NCI-H1436 treated with DMSO at 0.1 percent for 48 hours (cell line): Measurements from ENCODE around the gene BANF2.

Experiments used
- DNase-seq: peaks from one replicate; lab custom pipeline; 2025; lab: John Stamatoyannopoulos, UW

Gene BANF2

DNA sequence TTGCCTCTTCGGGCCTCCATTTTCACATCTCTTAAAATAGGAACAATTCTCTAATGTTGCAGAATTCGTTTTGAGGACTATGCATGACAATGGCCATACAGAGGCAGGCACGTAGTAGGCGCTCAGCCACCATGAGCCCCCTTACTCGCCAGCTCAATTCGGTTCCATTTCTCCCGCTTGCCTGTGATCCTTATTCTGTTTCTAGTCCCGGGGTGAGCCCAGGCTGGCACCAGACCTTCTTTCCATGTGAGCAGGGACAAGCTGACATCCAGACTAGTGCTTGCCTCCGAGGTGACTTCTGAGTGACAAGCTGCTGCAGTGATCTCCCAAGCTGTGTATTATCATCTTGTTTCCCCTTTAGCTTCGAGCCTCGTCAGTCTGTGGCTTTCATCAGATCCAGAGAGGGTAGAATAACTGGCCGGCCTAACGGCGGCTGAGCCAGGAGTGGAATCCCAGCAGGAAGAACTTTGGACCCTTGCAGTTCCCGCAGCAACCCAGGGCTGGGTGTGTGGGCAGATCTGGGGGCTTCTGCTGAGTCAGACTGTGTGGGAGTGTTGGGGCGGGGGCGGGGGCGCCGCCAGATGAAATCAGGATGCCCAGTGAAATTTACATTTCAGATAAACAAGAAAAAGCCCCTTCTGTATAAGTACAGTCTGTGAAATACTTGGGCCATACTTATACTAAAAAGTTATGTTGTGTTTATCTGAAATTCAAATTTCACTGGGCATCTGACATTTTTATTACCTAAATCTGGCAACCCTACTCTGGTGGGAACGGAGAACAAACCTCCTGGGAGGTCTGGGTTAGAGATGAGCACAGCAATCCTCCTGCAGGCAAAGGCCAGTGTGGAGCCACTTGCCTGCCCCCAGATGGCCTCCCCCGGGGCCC lies 10.9 kb downstream of the BANF2 start:
- DNase-seq = no peak

GRCh38 chr20:17711267-17711627 lies 11.5 kb downstream of the BANF2 start:
- no peak for DNase-seq

DNA sequence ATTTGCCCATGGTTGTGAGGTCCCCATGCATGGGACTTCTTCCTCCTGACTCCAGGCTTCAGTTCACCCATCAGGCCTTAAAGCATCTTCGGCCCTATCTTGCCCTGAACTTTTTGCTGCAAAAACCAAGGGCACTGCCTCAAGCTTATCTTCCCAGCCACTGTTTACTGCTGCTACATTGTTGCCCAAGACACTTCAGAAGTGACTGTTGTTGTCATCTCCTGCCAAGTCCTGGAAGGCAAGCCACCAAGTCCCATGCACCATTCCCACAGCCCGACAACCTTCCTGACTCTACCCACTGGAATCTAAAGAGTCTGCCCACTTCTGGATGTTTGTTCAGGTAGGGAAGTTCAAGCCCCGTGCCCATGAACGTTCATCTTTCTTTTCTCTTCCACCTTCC lies 12.4 kb downstream of the BANF2 start:
- DNase-seq = no peak

GRCh38 chr20:17712708-17713107 lies 12.9 kb downstream of the BANF2 start:
- DNase-seq = no peak

GRCh38 chr20:17714597-17714996 lies 14.8 kb downstream of the BANF2 start:
- no peak for DNase-seq

GRCh38 chr20:17715075-17715474 lies 15.3 kb downstream of the BANF2 start:
- no peak for DNase-seq

- no peak for DNase-seq
Measured at GRCh38 chr20:17716331-17716730, 16.6 kb downstream of the BANF2 start.

DNA sequence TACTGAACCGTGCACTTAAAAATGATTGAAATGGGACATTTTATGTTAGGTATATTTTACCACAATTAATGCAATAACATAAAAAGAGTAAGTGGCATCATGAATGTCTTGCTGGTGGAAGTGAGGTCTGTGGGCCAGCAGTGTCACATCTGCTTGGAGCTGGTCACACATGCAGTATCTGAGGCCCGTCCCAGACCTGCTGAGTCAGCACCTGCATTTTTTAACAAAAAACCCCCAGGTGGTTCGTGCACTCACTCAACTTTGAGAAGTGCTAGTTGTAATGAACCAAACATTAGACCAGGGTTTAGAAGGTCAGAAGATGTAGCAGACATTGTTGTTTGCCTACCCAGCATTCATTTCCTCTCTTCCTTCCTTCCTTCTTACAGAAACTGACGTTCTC lies 21.0 kb downstream of the BANF2 start:
- no peak for DNase-seq

GRCh38 chr20:17721802-17722486 lies 22.2 kb downstream of the BANF2 start:
- DNase-seq = no peak

DNA sequence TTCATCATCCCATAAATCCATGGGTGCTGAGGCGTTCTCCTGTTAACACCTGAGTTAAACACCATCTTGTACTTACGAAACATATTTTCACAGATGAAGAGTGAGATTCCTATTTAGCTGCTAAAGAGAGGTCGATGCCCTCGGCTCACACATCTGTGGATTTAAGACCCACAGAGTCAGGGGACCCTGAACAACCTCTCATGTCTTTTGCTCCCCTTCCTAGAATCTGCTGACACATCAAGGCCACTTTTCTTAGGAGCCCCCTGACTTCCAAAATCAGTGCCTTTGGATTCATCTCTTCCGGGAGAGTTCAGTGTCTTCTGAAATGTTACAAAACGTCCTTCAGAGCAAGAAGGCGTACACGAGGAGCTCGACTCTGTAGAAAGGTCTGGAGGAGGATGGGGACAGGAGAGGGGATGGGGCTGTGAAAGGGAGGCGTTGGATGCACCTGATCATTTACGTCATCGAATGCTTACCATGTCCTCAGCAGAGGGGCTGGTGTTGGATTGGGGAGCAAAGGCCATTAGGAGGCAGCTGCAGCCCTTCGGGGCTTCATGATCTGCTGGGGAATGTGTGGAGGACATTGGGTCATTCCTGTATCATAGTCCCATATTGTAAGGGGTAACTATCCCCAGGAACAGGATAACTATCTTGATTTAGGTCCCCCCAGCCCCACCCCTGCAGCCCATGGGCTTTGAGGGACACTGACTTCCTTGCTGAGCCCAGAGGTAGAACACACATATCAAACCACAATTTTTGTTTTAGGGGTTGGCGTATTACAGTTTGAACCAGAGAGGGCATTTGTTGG lies 22.9 kb downstream of the BANF2 start:
- DNase-seq = no peak

DNA sequence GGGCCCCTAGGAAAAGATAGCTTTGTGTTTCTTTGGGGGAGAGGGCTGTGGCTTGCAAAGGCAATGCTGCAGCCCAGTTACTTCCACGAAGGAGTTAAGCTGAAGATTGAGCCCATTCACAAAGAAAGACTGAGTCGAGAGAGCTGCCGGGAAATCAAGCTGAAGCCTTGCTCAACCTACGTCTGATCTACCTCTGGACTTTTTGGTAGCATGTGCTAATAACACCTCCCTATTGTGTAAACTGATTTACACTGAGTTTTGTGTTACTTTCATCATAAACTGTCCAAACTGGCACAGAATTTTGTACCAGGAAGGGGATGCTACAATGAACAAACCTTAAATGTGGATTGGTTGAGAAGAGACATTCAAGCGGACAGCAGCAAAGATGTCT lies 23.5 kb downstream of the BANF2 start:
- no peak for DNase-seq

DNA sequence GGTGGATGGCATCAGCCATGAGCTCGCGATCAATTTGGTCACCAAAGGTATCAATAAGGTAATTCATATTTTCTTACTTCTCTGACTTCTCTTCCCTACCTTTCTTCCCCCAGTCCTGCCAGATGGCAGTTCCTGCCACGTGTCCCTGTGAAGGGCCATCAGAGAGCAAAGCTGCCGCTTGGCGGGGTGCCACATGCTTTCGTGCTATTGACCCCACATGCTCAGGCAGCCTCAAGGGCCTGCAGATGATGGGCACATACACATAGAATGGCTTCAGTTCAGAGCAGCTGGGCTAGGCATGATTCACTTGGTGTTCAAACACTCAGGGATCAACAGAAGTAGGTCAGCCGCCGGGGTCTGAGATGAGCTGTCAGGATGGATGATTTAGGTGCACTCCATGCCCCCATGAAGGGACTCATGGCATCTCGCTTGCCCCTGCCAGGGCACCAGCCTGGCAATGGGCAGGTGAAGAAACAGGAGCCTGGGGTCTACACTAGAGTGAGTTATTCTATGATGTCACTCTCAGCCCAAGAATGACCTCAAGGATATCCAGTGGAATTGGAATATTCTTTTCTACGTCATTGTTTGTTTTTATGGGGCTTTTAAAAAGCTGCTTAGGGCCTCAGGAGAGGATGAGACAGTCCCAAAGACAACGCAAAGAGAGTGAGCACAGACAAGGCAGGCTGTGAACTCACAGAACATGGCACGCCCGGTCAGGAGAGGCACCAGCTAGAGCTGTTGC lies 25.5 kb downstream of the BANF2 start:
- DNase-seq = no peak

- no peak for DNase-seq
Measured at GRCh38 chr20:17726902-17727301, 27.1 kb downstream of the BANF2 start.

- DNase-seq = no peak
Measured at GRCh38 chr20:17727351-17727750, 27.6 kb downstream of the BANF2 start.

- no peak for DNase-seq
Measured at GRCh38 chr20:17728074-17728473, 28.3 kb downstream of the BANF2 start.

DNA sequence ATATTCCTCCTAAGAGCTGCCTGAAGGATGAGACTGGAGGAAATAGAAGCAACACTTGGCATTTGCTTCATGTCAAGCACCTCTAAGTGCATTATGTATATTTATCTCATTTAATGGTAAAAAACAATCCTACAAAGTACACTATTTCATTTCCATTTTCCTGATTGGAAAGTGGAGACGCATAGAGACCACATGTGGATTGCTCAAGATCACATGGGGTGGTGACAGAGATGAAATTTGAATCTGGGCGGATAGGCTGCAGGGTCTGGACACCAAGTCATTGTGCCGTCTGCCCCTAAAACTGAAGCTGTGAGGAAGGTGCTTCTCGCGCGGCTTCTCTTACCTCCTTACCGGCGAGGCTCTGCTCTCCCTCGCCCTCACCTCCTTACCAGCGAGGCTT lies 30.3 kb downstream of the BANF2 start:
- no peak for DNase-seq

GRCh38 chr20:17731233-17731632 lies 31.5 kb downstream of the BANF2 start:
- DNase-seq = no peak

DNA sequence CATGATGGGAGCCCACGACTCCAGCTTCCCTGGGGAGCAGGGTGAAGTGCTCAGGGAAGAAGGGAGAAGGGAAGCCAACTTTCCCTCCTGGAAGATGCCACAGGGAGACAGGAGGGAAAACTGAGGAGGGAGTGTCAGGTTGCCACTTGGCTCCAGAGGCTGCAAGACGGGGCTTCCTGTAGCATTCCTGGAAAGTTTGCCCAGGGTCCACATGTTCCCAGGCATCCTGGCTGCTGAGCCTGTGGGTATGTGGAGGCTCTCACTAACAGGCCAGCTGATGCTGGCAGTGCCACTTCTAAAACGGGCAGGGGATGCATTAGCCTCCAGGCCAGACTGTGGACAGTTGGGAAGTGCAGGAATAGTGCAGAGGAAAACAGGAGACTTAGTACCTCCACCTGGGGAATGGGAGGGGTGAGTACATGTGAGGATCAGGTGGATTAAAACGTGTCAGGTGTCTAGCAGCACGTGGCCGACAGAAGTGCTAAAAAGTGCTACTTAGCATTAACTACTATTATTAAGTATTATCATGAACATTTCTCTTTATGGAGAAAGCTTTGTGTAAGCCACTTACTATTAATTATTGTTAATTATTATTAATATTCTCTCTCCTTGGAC lies 33.2 kb downstream of the BANF2 start:
- DNase-seq = no peak

DNA sequence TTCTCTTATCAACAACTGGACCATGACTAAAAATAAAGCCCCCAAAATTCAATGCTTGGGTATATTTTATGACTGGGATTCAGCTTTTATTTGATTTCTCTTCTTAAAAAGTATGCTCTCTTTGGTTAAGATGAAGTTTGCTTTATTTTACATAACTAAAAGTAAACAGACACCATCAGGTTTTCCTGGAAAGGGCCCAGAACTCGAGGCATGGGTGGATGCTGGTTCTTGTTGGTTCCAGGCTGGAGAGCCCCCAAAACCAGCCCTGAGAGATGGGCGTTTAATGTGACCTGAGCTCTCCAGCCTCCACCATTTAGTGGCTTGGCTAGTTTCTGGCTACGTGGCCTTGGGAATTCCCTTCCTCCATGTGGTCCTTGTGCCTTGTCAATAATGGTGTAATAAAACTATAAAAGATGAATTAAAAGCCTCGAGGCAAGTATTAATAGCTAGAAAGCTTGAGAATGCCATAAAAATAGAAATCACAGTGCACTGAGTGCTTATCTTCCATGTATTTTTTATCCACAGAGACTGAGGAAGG lies 34.1 kb downstream of the BANF2 start:
- DNase-seq = no peak

DNA sequence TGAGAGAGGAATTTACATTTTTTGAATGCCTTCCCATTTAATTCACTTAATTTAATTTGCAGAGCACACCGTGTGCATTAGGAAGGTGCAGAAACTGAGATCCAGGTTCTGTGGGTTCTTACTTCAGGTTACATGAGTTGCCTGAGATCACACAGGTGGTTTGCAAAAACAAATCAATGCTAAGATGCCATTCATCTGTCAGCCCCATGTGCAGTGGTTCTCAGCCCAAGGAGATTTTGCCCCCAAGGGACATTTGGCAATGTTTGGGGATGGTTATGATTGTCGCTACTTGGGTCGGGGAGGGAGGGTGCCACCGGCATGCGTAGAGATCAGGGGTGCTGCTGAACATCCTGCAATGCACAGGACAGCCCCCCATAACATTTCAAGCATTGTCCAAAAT lies 34.6 kb downstream of the BANF2 start:
- no peak for DNase-seq

DNA sequence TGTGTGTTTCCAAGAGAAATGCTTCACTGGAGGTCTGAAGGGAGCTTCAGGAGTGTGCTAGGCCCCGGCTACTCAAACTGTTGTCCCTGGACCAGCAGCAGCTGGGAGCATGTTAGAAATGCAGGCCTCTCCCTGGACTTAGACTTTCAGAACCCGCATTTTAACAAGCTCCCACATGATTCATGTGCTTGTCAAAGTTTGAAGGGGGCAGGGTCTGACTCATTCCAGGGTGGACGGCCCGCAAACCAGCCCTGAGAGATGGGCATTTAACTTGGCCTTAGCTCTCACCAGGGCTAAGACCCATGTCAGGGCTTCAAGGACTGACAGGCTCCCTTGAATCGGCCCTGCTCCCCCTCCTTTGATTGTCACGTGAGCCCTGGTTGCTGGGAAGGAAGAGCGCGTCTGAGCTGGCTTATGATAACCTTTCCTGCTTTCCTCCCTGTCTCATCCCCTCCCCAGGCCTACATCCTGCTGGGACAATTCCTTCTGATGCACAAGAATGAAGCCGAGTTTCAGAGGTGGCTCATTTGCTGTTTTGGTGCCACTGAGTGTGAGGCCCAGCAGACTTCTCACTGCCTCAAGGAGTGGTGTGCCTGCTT lies 35.5 kb downstream of the BANF2 start:
- DNase-seq = no peak
